Neural progenitor cell (in vitro differentiated cells): ENCODE measurements around the gene PSMA7.

Experiments
- CTCF ChIP-seq: fragments of 200-600 bp; sonication (generic); IDR thresholded peaks from 2 replicates; pipeline ENCODE4 v1.5.1; 2017; ENCODE audit warnings: antibody characterized with exemption, mild to moderate bottlenecking
- EZH2 ChIP-seq: fragments of 200-600 bp; sonication (generic); IDR thresholded peaks from 2 replicates; pipeline ENCODE4 v1.6.1; 2017; ENCODE audit warnings: antibody characterized with exemption, mild to moderate bottlenecking, moderate library complexity

GRCh38 chr20:62101078-62101477 lies 42.1 kb downstream of the PSMA7 start:
- TF ChIP-seq CTCF (no peak), EZH2 (no peak)
